ENCODE data around the gene HNRNPUL1.

- TF ChIP-seq POLR2A (IDR thresholded peaks at IDR 0.05; ENCODE audit: low read depth, low read length) = no peak
- TF ChIP-seq, protein P1, sequence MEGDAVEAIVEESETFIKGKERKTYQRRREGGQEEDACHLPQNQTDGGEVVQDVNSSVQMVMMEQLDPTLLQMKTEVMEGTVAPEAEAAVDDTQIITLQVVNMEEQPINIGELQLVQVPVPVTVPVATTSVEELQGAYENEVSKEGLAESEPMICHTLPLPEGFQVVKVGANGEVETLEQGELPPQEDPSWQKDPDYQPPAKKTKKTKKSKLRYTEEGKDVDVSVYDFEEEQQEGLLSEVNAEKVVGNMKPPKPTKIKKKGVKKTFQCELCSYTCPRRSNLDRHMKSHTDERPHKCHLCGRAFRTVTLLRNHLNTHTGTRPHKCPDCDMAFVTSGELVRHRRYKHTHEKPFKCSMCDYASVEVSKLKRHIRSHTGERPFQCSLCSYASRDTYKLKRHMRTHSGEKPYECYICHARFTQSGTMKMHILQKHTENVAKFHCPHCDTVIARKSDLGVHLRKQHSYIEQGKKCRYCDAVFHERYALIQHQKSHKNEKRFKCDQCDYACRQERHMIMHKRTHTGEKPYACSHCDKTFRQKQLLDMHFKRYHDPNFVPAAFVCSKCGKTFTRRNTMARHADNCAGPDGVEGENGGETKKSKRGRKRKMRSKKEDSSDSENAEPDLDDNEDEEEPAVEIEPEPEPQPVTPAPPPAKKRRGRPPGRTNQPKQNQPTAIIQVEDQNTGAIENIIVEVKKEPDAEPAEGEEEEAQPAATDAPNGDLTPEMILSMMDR (IDR thresholded peaks at IDR 0.05; ENCODE audit: extremely low read depth in 1 of 2, insufficient read depth in 1 of 2, low read depth in 1 of 2, low read length in 2 of 2) = no peak
- peak; percentile 76 for TF ChIP-seq POLR2AphosphoS5 (IDR thresholded peaks at IDR 0.05; ENCODE audit: insufficient read depth, low read depth, low read length)
- TF ChIP-seq FOS (IDR thresholded peaks at IDR 0.05; ENCODE audit: borderline replicate concordance, insufficient read depth, low read length) = peak; percentile 95
- no peak for TF ChIP-seq EZH2 (IDR thresholded peaks at IDR 0.05; ENCODE audit: borderline replicate concordance, low read depth, low read length, severe bottlenecking)
Observed at GRCh38 chr19:41323430-41324125, 59.4 kb downstream of the HNRNPUL1 start.

All from endothelial cell of umbilical vein (primary cell).